GM19438 (cell line): ENCODE data around the gene SCN10A.

Experiments used
- ATAC-seq: cut with Tn5 transposase; IDR thresholded peaks from one replicate; pipeline ENCODE4 v1.9.1; 2021; ENCODE audit warnings: low read depth; ENCODE audit not compliant: unreplicated experiment

The SCN10A gene

GRCh38 chr3:38816026-38816425 lies at the start of gene SCN10A:
SCN10A (minus strand) TSS chr3:38816217; CDS start chr3:38794010, 22,207 bp downstream.
- ATAC-seq = no peak

- no peak for ATAC-seq
Observed at GRCh38 chr3:38853011-38853410, 37.0 kb upstream of the SCN10A start.

- ATAC-seq = no peak
Observed at GRCh38 chr3:38843898-38844297, 27.9 kb upstream of the SCN10A start.

GRCh38 chr3:38842266-38842965 lies 26.4 kb upstream of the SCN10A start:
- ATAC-seq = no peak

- no peak for ATAC-seq
Observed at GRCh38 chr3:38840987-38841386, 25.0 kb upstream of the SCN10A start.

GRCh38 chr3:38837358-38837757 lies 21.3 kb upstream of the SCN10A start:
- ATAC-seq = no peak

GRCh38 chr3:38836561-38836960 lies 20.5 kb upstream of the SCN10A start:
- no peak for ATAC-seq

GRCh38 chr3:38835939-38836338 lies 19.9 kb upstream of the SCN10A start:
- ATAC-seq = no peak

- ATAC-seq = no peak
Observed at GRCh38 chr3:38834717-38835116, 18.7 kb upstream of the SCN10A start.

- no peak for ATAC-seq
Observed at GRCh38 chr3:38834110-38834509, 18.1 kb upstream of the SCN10A start.

GRCh38 chr3:38829404-38829803 lies 13.4 kb upstream of the SCN10A start:
- no peak for ATAC-seq

- no peak for ATAC-seq
Observed at GRCh38 chr3:38828681-38829080, 12.7 kb upstream of the SCN10A start.

GRCh38 chr3:38827791-38828190 lies 11.8 kb upstream of the SCN10A start:
- no peak for ATAC-seq

- ATAC-seq = no peak
Observed at GRCh38 chr3:38826001-38826400, 10.0 kb upstream of the SCN10A start.

GRCh38 chr3:38824349-38824748 lies 8.3 kb upstream of the SCN10A start:
- no peak for ATAC-seq

GRCh38 chr3:38823722-38824121 lies 7.7 kb upstream of the SCN10A start:
- ATAC-seq = no peak

- ATAC-seq = no peak
Observed at GRCh38 chr3:38823186-38823585, 7.2 kb upstream of the SCN10A start.

GRCh38 chr3:38811822-38812221 lies 4.2 kb downstream of the SCN10A start:
- ATAC-seq = no peak

- no peak for ATAC-seq
Observed at GRCh38 chr3:38805765-38806386, 10.1 kb downstream of the SCN10A start.

GRCh38 chr3:38805004-38805403 lies 11.0 kb downstream of the SCN10A start:
- no peak for ATAC-seq

- ATAC-seq = no peak
Observed at GRCh38 chr3:38800511-38800910, 15.5 kb downstream of the SCN10A start.

GRCh38 chr3:38793721-38794120 lies 22.3 kb downstream of the SCN10A start:
- ATAC-seq = no peak
